HG03097 (cell line): ENCODE results near the gene EIF4A3.

Experiments
- ATAC-seq: cut with Tn5 transposase; IDR thresholded peaks from one replicate; pipeline ENCODE4 v1.9.1; 2021; ENCODE audit not compliant: unreplicated experiment, low FRiP score

The EIF4A3 gene

DNA sequence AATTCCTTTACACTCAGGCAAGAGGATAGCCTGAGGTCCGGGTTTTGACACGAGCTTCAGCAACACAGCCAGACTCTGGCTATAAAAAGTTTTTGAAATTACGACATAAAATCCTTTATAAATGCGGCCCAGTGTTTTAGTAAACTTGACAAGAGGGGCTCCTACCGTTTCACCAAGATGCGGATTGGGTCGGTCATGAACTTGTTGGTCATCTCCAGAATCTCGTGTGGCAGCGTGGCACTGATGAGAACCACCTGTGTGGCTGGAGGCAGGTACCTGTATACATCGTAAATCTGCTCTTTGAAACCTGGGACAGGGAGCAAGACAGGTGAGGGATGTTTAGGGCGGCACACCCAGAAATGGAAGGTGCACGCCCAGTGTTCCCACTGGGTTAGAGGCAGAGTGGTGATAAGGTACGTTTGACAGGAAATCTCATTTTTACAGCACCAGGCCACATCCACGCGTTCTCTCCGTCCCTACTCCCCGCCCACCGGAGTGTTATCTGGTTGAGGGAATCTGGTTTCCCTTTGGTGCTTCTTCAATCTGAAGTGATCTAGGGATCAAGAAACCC lies 8.0 kb downstream of the EIF4A3 start:
- no peak for ATAC-seq

DNA sequence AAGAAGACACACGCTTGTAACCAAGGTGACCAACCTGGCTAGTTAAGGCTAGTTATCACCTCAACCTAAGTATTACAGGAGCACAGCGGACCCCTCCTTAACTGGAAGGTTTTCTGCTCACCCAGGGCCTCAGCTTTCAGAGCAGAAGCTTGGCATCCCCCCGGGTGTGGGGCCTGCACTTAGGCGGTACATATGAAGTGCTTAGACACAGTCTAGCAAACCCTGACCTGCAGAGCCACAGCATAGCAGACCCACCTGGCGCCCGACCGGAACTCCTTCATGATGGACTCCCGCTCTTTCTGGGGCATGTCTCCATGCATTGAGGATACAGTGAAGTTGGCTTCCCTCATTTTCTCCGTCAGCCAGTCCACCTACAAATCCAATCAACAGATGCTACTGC lies 9.8 kb downstream of the EIF4A3 start:
- no peak for ATAC-seq

DNA sequence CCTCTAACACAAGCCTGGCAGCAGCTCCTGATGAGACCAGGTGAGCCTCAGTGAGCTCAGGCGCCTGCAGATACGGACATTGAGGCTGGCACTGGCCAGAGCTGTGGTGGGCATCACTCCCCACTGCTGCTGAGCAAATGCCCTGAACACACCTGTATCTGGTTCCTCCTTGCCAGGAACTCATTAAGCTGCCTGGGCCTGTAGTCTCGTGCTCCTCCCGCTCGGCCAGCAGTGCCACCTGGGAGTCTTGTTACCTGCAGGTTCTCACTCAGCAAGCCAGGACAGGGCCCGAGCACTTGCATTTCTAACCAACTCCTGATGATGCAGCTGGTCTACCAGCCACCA lies 13.3 kb downstream of the EIF4A3 start:
- ATAC-seq: no peak

GRCh38 chr17:80132906-80133625 lies 13.9 kb downstream of the EIF4A3 start:
- ATAC-seq: no peak

- ATAC-seq: no peak
Observed at GRCh38 chr17:80130992-80131391, 15.9 kb downstream of the EIF4A3 start.

DNA sequence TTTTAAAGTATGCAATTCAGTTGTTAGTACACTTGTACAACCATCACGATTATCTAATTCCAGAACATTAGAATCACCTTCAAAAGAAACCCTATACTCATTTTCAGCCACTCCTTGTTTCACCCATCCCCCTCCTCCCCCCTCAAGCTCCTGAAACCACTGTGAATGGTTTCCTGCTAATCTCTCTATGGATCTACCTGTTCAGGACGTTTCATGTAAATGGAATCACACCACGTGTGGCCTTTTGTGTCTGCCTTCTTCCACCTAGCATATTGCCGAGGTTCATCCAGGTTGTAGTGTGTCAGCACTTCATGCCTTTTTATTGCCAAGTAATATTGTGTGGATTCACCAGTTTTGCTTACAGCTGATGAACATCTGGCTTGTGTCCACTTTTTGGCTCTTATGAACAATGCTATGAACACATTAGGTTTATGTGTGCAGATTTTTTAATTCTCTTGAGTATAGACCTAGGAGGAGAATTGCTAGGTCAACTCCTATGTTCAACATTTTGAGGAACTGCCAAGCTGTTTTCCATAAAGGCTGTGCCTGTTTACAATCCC lies 17.8 kb downstream of the EIF4A3 start:
- ATAC-seq: no peak

DNA sequence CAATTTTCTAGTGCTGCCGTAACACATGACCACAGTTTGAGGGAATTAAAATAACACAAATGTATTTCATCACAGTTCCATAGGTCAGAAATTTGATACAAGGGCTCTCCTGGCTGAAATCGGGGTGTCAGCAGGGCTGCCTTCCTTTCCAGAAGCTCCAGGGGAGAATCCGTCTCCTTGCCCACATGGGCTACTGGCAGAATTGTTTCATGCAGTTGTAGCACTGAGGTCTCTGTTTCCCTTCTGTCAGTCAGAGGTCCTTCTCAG lies 20.5 kb downstream of the EIF4A3 start:
- ATAC-seq: no peak

DNA sequence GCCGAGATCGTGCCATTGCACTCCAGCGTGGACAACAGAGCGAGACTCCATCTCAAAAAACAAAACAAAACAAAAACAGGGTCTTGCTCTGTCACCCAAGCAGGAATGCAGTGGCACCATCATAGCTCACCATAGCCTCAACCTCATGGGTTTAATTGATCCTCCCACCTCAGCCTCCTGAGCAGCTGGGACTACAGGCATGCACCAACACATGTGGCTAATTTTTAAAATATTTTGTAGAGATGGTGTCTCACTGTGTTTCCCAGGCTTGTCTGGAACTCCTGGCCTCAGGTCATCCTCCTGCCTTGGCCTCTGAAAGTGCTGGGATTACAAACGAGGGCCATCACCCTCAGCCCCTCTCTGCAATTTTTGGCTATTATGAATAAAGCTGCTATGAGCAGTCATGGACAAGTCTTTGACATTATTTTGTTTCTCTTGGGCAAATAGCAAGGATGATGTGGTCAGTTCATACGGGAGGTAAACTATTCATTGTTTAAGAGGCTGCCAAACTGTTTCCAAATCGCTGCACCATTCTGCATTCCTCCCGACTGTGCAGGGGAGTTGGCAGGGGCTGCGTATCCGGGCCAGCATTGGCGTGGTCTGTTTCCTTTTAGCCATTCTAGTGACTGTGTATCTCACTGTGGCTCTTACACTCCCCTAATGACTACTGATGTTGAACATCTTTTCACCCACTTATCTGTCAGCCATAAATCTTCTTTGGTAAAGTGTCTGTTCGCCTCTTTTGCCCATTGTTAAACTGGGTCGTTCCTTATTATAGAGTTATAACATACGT lies 21.1 kb downstream of the EIF4A3 start:
- ATAC-seq: no peak

GRCh38 chr17:80124351-80124981 lies 22.5 kb downstream of the EIF4A3 start:
- ATAC-seq: no peak

- ATAC-seq: no peak
Observed at GRCh38 chr17:80123791-80124190, 23.1 kb downstream of the EIF4A3 start.

GRCh38 chr17:80122926-80123505 lies 23.9 kb downstream of the EIF4A3 start:
- ATAC-seq: no peak

GRCh38 chr17:80122026-80122575 lies 24.8 kb downstream of the EIF4A3 start:
- no peak for ATAC-seq

DNA sequence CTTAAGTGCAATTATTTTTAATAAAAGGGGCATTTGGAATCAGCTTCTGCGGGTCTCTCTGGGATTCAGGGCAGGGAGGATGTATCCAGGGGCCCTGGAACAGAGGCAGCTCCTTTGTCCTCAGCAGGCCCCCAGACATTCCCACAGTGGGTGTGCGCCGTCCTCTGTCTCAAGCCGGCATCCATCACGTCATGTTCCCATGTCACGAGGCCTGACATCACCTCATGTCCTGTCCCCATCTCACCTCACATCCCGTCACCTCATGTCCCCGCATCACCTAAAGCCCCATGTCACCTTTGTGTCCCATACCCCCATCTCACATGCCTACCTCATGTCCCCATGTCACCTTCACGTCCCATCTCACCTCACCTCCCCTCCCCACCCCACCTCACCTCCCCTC lies 27.1 kb downstream of the EIF4A3 start:
- ATAC-seq: no peak

GRCh38 chr17:80119271-80119791 lies 27.6 kb downstream of the EIF4A3 start:
- ATAC-seq: no peak

DNA sequence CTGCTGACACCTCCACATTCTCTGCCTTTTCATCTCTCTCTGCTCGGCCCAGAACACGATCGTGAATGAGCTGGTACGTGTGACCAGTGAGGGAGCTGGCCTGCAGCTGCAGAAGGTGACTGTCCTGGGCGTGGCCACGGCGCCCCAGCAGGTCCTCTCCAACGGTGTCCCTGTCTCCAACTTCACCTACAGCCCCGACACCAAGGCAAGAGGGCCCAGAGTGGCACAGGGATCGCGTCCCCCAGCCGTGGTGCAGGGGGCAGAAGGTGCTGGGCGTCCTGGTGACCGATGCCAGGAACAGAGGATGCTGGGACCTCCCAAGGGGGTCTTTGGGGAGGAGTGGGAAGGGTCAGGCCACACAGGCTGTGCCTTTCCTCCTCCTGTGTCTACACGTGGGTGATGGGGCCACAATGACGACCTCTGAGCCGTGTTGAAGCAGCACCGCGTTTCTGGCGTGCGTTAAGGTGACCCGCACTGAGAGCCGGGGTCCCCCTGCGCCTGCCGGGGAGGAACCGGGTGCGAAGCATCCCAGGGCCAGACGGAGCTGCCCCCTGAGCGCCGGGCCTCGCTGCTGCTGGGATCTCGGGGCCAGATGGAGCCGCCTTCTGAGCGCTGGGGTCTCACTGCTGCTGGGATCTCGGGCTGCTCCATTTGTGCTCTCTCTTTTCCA lies 28.2 kb downstream of the EIF4A3 start:
- ATAC-seq: no peak

DNA sequence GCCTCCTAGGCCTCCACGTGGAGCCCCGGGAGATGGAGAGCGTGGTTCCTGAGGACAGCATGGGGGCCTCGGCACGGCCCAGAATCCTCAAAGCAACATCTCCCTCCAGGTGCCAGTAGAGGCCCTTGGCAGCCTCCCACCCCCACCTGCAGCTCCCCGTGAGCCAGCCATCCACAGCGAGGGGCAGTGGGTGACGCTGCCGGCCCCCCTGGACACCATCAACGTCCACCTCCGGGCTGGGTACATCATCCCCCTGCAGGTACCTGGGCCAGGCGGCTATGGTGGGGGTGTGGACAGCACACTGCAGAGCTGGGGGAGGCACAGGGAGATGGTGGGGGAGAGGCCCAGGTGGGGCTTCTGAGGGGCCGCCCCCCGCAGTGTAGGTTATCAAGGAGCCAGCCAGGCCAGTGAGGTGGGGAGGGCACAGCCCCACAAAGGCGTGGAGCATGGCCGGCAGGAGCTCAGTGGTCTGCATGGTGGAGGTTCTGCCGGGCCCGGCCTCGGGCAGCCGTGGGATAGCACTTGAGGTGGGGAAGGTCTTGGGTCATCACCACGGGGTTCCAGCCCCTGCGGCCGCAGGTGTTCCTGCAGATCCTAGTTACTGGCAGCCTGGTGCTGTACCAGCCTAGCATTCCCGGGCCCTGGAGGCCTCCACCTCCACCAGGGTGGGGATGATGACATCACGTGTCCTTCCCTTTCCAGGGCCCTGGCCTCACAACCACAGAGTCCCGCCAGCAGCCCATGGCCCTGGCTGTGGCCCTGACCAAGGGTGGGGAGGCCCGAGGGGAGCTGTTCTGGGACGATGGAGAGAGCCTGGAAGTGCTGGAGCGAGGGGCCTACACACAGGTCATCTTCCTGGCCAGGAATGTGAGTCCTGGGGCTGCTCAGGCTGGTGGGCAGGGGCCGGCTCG lies 29.2 kb downstream of the EIF4A3 start:
- no peak for ATAC-seq

- ATAC-seq: no peak
Observed at GRCh38 chr17:80116921-80117380, 30.0 kb downstream of the EIF4A3 start.

DNA sequence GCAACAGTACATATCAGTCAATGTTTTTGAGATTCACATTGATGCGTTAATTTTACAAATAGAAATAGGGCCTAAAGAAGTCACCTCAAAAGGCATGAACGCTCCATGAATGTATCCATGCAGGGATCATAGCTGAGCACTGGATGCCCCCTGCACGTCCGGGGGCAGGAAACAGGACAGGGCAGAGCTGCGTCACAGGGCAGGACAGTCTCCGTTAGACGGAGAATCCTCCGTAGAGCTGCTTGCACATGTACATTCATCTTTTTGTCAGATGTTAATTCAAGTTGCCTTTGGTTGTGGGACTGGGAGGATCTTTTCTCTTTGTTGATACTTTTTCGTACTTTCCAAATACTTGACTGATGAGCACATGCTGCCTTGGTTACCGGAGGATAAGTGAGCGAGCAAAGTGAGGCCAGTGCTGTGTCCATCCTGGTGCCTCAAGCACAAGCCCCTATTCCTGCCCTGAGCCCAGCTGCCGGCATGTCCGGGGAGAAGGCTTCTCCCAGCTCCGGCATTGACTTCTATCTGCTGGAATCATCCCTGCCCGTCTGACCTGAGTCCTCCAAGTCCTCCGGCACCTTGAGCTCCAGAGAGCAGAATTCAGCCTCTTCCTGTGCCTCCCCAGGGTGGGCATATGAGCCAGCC lies 30.5 kb downstream of the EIF4A3 start:
- no peak for ATAC-seq
